HG03439 (cell line): ENCODE results near the gene PRR30.
"Not testable (repeated sequence)": the region's sequence is repeated elsewhere in the genome, so short reads cannot be mapped to it uniquely, and the experiment has no call there.

Source experiments
- ATAC-seq: cut with Tn5 transposase; IDR thresholded peaks from one replicate; pipeline ENCODE4 v1.9.1; 2021; ENCODE audit warnings: mild to moderate bottlenecking, moderate library complexity; ENCODE audit not compliant: unreplicated experiment

The PRR30 gene

GRCh38 chr2:27139310-27139709 lies at the start of gene PRR30:
TSS of gene PRR30 (minus strand) at chr2:27139410. CDS start at chr2:27138329, 1,081 bp downstream.
- no peak for ATAC-seq

- no peak for ATAC-seq
Measured at GRCh38 chr2:27186613-27187345, 47.6 kb upstream of the PRR30 start.

- ATAC-seq, result no peak
Measured at GRCh38 chr2:27185331-27186026, 46.3 kb upstream of the PRR30 start.

GRCh38 chr2:27184115-27184514 lies 44.9 kb upstream of the PRR30 start:
- ATAC-seq, result no peak

- no peak for ATAC-seq
Measured at GRCh38 chr2:27182346-27182745, 43.1 kb upstream of the PRR30 start.

- ATAC-seq, result no peak
Measured at GRCh38 chr2:27179344-27180000, 40.3 kb upstream of the PRR30 start.

GRCh38 chr2:27178469-27178868 lies 39.3 kb upstream of the PRR30 start:
- no peak for ATAC-seq

DNA sequence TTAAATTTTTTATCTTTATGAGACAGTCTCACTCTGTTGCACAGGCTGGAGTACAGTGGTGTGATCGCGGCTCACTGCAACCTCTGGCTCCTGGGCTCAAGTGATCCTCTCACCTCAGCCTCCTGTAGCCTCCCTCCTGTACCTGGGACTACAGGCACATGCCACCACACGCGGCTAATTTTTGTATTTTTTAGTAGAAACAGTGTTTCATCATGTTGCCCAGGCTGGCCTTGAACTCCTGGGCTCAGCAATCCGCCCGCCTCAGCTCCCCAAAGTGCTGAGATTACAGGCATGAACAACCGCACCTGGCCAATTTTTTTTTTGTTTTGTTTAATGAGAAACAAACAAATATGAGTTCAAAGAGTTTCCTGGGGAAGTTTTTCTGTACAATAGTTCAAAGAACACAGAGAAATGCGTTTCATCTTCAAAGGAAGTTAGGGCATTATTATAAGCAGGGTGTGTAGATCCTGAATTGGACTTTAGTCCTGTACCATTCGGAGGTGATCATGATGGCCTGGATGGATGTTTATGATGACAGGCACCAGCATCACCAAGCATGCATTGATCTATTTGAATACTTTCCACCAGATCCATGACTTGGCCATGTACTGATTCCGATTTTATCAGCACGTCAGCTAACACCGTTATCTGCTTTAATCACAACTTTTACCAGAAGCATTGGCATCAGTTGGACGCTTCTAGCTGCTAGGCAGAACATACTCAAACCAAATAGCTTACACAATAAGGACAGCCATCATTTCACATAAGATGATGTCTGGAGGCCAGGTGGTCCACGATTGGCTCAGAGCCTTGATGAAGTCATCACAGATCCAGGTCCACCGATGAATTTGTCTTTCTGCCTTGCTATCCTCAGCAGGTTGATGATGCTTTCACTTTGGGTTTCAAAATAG lies 38.5 kb upstream of the PRR30 start:
- no peak for ATAC-seq

DNA sequence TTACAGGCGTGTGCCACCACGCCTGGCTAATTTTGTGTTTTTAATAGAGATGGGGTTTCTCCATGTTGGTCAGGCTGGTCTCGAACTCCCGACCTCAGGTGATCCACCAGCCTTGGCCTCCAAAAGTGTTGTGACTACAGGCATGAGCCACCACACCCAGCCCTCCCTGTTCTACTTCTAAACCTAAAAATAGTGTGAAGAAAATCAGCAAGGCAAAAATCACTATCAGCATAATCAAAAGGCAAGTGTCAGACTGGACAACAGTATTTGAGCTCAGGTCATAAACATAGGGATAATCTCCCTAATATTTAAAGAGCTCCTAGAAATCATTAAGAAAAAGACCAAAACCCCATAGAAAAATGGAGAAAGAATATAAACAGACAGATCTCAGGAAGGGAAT lies 36.6 kb upstream of the PRR30 start:
- ATAC-seq, result not testable (repeated sequence)

DNA sequence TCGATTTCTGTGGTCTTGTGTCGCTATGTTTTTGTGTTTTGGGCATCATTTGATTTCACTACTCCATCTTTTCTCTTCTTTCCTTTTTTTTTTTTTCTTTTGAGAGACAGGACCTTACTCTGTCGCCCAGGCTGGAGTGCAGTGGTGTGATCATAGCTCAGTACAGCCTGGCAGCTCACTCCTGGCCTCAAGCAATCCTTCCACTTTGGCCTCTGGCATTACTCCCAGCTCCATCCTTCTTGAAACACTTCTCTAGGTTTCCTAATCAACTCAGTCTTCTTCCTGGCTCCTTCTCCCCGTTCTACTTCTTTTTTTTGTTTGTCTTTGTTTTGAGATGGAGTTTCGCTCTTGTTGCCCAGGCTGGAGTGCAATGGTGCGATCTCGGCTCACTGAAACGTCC lies 36.1 kb upstream of the PRR30 start:
- no peak for ATAC-seq

DNA sequence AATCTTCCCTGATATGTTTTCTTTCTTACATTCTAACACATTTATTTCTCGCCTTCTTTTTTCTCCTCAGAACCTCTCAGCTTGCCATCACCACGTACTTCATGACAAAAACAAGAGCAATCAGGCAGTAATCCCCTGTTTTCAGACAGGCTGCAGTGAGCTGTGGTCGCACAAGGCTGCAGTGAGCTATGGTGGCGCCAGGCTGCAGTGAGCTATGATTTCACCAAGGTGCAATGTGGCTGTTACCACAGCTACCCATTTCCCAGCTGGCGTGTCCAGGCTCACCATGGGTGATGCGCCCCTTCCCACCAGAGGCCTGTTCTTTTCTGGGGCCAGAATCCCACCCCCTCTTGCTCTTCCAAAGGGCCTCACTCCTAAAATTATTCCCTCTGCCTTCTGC lies 35.4 kb upstream of the PRR30 start:
- ATAC-seq, result no peak

DNA sequence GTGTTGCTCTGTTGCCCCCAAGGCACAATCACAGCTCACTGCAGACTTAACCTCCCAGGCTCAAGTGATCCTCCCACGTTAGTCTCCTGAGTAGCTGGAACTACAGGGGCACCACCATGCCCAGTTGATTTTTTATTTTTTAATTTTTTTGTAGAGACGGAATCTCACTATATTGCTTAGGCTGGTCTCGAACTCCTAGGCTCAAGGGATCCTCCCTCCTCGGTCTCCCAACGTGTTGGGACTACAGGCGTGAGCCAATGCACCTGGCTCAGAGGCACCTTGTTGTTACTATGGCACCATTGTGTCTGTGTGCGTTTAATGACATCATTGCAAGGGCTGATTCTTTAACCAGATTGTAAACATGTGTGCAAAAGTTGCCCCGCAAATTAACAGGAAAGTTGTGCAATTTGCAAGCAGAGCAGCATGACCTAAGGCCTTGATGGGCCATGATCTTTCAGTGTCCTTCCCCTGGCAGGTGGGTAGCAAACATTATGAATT lies 32.2 kb upstream of the PRR30 start:
- no peak for ATAC-seq

DNA sequence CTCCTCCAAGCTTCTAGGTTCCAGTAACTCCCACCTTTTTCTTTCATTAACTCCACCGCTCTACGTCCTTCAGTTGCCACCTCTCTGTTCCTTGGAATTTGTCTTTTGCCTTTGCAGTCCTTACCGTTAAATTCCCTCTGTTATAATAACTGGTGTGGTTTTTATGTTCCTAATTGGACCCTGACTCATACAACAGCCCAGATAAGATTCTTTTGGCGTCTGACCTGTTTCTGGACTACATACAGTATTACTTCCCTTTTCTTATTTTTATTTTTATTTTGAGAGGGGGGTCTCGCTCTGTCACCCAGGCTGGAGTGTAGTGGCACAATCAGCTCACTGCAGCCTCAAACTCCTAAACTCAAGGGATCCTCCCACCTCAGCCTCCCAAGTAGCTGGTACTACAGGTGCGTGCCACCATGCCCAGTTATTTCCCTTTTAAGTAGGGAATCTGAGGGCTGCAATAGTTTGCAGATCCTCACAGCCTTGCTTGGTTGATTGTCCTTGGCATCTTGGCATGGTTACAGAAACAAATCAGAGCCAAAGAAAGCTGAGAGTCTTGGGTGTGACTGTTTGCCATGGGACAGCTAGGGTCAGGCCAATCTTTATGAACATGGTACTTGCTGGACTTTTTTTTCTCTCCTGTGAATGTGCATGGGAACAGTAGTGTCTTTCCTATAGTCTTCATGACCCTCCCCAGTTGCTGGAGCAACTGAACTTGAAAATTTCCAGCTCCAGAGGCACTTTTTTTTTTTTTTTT lies 31.5 kb upstream of the PRR30 start:
- ATAC-seq, result no peak

DNA sequence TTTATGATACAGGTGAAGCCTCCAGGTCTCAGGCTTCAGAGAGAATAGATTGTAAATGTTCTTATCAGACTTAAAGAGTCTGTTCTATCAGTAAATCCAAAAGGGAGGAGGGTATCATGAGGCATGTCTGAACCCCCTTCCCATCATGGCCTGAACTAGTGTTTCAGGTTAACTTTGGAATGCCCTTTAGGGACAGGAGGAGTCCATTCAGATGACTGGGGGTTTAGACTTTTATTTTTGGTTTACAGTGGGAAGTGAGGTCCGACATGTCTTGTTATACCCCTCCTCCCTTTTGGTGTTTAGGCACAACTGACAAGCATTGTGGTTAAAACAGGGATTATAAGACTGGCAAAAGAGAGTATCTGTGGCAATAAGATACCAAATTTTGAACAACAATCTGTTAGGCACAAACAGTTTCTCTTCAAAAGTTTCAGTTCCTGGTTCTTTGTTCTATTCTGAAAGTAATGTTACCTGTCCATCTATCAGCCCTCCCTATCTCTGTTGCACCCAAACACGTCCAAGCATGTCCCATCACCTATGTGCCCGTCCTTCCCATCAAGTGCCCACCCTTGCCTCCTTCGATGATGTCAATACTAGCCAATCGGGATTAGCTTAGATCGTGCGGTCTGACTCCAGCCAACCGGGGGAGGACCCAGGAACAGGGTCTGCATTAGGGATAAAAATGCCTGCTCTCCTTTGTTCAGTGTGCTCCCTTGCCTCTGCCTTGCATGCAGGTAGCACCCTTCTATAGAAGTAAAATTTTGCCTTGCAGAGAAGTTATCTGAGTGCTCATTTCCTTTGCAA lies 26.0 kb upstream of the PRR30 start:
- no peak for ATAC-seq

DNA sequence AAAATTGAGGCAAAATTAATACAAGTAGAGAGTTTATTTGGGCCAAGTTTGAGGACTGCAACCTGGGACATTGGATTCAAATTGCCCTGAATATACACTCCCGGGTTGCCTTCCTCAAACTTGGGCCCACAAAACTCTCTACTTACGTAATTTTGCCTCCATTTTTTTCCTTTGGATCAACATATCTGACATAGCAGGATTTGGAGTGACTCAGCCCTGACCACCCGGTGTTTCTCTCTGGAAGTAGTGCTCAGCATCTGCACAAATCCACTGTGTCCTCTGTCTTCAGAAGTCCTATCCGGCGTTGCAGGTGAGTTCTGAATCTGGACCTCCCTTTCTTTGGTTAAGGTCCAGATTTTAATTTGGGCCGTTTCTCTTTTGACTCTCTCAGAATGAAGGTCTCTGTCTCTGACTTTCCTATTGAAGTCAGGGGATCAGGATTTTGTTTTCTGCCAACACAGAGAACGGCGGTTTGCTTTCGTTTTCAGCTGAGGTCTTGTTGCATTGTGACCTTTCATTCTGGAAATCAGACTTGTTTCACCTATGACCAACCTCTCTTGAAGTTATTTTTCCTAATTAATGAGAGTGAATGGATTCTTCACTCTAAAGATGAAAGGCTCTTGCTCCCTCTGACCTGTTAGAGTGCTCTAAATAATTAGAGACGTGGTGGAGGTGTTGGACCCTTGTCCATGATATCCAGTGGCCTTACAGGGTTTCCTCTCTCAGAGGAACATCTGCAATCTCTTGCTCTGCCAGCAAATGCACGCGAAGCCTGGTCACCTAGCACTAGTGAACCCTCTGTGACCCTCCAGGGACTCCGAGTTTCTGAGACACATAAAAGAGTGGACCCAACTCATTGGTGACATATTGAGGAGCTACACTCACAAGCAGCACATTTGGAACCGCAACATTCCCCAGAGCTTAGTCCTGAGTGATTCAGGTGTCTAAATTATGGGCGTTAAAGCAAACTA lies 23.2 kb upstream of the PRR30 start:
- no peak for ATAC-seq

GRCh38 chr2:27160191-27160590 lies 21.0 kb upstream of the PRR30 start:
- ATAC-seq, result no peak

GRCh38 chr2:27159271-27159670 lies 20.1 kb upstream of the PRR30 start:
- no peak for ATAC-seq

DNA sequence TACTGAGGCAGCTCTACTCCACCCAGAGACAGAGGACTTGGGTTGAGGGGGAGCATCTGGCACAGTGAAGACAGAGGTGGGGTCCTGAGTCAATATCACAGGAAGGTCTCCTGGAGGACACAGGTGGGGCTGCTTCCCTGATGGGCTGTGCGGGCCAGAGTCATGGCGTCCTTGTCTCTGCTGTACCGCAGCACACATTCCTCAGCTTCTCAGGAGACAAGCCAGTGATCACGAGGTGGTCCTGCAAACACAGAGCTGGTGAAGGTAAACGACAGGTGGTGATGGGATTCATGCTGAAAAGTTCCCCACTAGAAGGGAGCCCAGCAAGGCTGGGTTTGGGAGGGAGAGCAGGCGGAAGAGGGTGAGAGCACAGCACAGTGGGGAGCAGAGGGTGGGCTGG lies 19.3 kb upstream of the PRR30 start:
- no peak for ATAC-seq
